HepG2 (cell line): ENCODE data around the gene UST. TPM values are rescaled to one million over a fixed set of nuclear protein-coding genes. Genes with fewer than 3 reads are reported as not detected.

Experiments
- ATF1 ChIP-seq: IDR thresholded peaks from 2 replicates; pipeline ENCODE4 v1.6.1; 2016; ENCODE audit warnings: mild to moderate bottlenecking, control low read depth
- HMGXB3 ChIP-seq: sonication (generic); formaldehyde crosslinking; IDR thresholded peaks from 2 replicates; pipeline ENCODE4 v1.4.0; 2020; ENCODE audit warnings: missing genetic modification reagents, borderline replicate concordance
- MTF2 ChIP-seq: sonication (generic); formaldehyde crosslinking; IDR thresholded peaks from 2 replicates; pipeline ENCODE4 v1.5.0; 2020; ENCODE audit warnings: missing genetic modification reagents, borderline replicate concordance
- NONO ChIP-seq, 2 experiments: fragments of 450-650 bp in 1 of 2; sonication (generic) in 1 of 2; formaldehyde crosslinking in 1 of 2; IDR thresholded peaks in 1 of 2; conservative IDR thresholded peaks in 1 of 2; 2 replicates each; pipeline versions ENCODE4 v1.6.1 to v1.8.0; 2017 to 2022; ENCODE audit warnings: mild to moderate bottlenecking in 1 of 2, missing genetic modification reagents in 1 of 2, moderate library complexity in 1 of 2
- RERE ChIP-seq: IDR thresholded peaks from 2 replicates; pipeline ENCODE4 v1.6.1; 2016; ENCODE audit warnings: low read depth, missing genetic modification reagents, missing compliant biosample characterization
- TRIM24 ChIP-seq: sonication (generic); formaldehyde crosslinking; IDR thresholded peaks from 2 replicates; pipeline ENCODE4 v1.8.0; 2022; ENCODE audit warnings: mild to moderate bottlenecking, missing genetic modification reagents
- WIZ ChIP-seq: sonication (generic); formaldehyde crosslinking; IDR thresholded peaks from 2 replicates; pipeline ENCODE4 v1.5.1; 2020; ENCODE audit warnings: mild to moderate bottlenecking, missing genetic modification reagents
- YEATS4 ChIP-seq: sonication (generic); formaldehyde crosslinking; IDR thresholded peaks from 2 replicates; pipeline ENCODE4 v1.4.0; 2020; ENCODE audit warnings: missing genetic modification reagents, borderline replicate concordance
- ZNF142 ChIP-seq: sonication (generic); formaldehyde crosslinking; IDR thresholded peaks from 2 replicates; pipeline ENCODE4 v1.4.0; 2020; ENCODE audit warnings: missing genetic modification reagents
- ZNF414 ChIP-seq: sonication (generic); formaldehyde crosslinking; IDR thresholded peaks from 2 replicates; pipeline ENCODE4 v1.5.0; 2020; ENCODE audit warnings: missing genetic modification reagents
- polyA plus RNA-seq, 8 experiments: library from polyadenylated mRNA; depleted of rRNA in 3 of 8; stranded (reverse) in 7 of 8; unstranded in 1 of 8; fragments of >200 nt; fragmentation: Illumina TruSeq in 4 of 8; extraction: Trizol in 4 of 8; gene quantifications; 2 replicates each; pipeline versions ENCODE4 v1.2.1 to v1.2.3, GENCODE V29; 2011 to 2016; ENCODE audit warnings: low read depth in 4 of 8, missing spikeins in 1 of 8, mixed read lengths in 1 of 8; ENCODE audit not compliant: insufficient read depth in 1 of 8
- total RNA-seq, 5 experiments: library from RNA; depleted of rRNA; stranded (reverse); fragments of >200 nt; fragmentation: Illumina TruSeq; extraction: Trizol; gene quantifications; 2 replicates each; pipeline ENCODE4 v1.2.3, GENCODE V29; 2016; ENCODE audit warnings: low read depth in 1 of 5

UST gene
- total and polyA plus RNA-seq, 2 of the 13 experiments (the other 11 are each of a cell fraction or from before 2014, with no cell fraction given): 0.27 TPM; not detected in 1

- TF ChIP-seq ZNF142 (CRISPR knock-in tag) (no peak), RERE (CRISPR knock-in tag) (no peak), MTF2 (CRISPR knock-in tag) (no peak), YEATS4 (CRISPR knock-in tag) (no peak), ATF1 (no peak), TRIM24 (CRISPR knock-in tag) (no peak), HMGXB3 (CRISPR knock-in tag) (no peak), ZNF414 (CRISPR knock-in tag) (no peak), WIZ (CRISPR knock-in tag) (no peak), NONO (IDR thresholded peaks at IDR 0.05) (no peak), NONO (CRISPR knock-in tag; conservative IDR thresholded peaks at IDR 0.05) (no peak)
Measured at GRCh38 chr6:148771212-148771601, 24.4 kb downstream of the UST start (continued).
